ENCODE data around the gene TLE1. TPM values are rescaled to one million over a fixed set of nuclear protein-coding genes. Genes with fewer than 3 reads are reported as not detected.

Gene TLE1
- total RNA-seq, 1 experiment from 2014 or later: 79.3 TPM

- Histone ChIP-seq H2AK5ac (ENCODE audit: insufficient read length, low read length) (no peak overlapping the region), H3K79me1 (ENCODE audit: insufficient read depth, low read depth, low read length, poor library complexity, severe bottlenecking) (peaks cover 4% of the 10 kb centered on the region), H3T11ph (ENCODE audit: low read length) (no peak overlapping the region), H3K4me1 (ENCODE audit: insufficient read depth, low read length) (peaks cover 11% of the 10 kb centered on the region; the same call in 1 of the 2 replicates), H4K91ac (ENCODE audit: insufficient read length, low read depth, low read length) (no peak overlapping the region), H2BK12ac (ENCODE audit: insufficient read length, low read depth, low read length) (no peak overlapping the region), H3K14ac (ENCODE audit: insufficient read depth, low read length) (no peak overlapping the region), H3K9ac (ENCODE audit: extremely low read depth, insufficient read length, low read length) (no peak overlapping the region), H3K23me2 (ENCODE audit: insufficient read length, low read depth, low read length, poor library complexity, severe bottlenecking) (no peaks in the 10 kb centered on the region), H4K5ac (ENCODE audit: insufficient read length, low read depth, low read length) (no peak overlapping the region), H3K56ac (ENCODE audit: insufficient read length, low read depth, low read length) (no peak overlapping the region), H3K27ac (ENCODE audit: insufficient read length, low read depth, low read length) (no peak overlapping the region), H3K27me3 (ENCODE audit: insufficient read depth, low read length) (no peaks in the 10 kb centered on the region), H3K79me2 (ENCODE audit: insufficient read depth, low read length) (peaks cover 50% of the 10 kb centered on the region; the same call in 1 of the 2 replicates), H2AFZ (ENCODE audit: low read length) (no peak overlapping the region), H3K18ac (ENCODE audit: insufficient read length, low read depth, low read length) (no peak overlapping the region), H2BK120ac (ENCODE audit: low read depth, low read length, poor library complexity, severe bottlenecking) (no peak overlapping the region), H4K8ac (replicated peaks; ENCODE audit: insufficient read length, low read depth, low read length) (no peak overlapping the region), H4K20me1 (ENCODE audit: control insufficient read depth, insufficient read depth, insufficient read length) (no peaks in the 10 kb centered on the region), H3K4me2 (ENCODE audit: insufficient read depth, insufficient read length, low read length) (no peak overlapping the region), H3K9me3 (ENCODE audit: control insufficient read depth, low read depth, low read length) (no peaks in the 10 kb centered on the region), H3K23ac (ENCODE audit: insufficient read length, low read depth, low read length) (no peak overlapping the region), H2BK20ac (ENCODE audit: low read depth, low read length, poor library complexity, severe bottlenecking) (no peak overlapping the region), H2BK5ac (ENCODE audit: insufficient read length, low read length) (no peak overlapping the region), H3K4ac (ENCODE audit: low read depth, low read length) (no peak overlapping the region), H2BK15ac (ENCODE audit: low read depth, low read length) (no peak overlapping the region)
- Mint-ChIP-seq H3K27me3 (ENCODE audit: low read depth) (no peaks in the 10 kb centered on the region; the same call in 1 of the 2 replicates), H3K27ac (no peak overlapping the region; a peak in 1 of 7 replicates), H3K4me1 (peaks cover 53 to 63% of the 10 kb centered on the region in 2 experiments), H3K9me3 (no peaks in the 10 kb centered on the region), H3K36me3 (ENCODE audit: insufficient read depth in 1 of 3, low read depth in 3 of 3) (peaks cover 37 to 52% (median 42%) of the 10 kb centered on the region in 3 experiments; a peak in 6 of 7 replicates), H3K4me3 (no peak overlapping the region)
- no peak for TF ChIP-seq CTCF (conservative IDR thresholded peaks at IDR 0.05)
- no CpG with 5 or more reads among the region's 1 CpG for WGBS (ENCODE audit: extremely low coverage, insufficient read length, low lambda C conversion rate)
- DNase-seq: no peak
Observed at GRCh38 chr9:81656871-81657337, 32.4 kb downstream of the TLE1 start.
